ENCODE data around the gene MLF2. TPM values are rescaled to one million over a fixed set of nuclear protein-coding genes. Genes with fewer than 3 reads are reported as not detected.

Gene MLF2
- total RNA-seq, 1 experiment from 2014 or later, result 309 TPM

GRCh38 chr12:6701078-6701768 is 51.7 kb downstream of the MLF2 start:
- Histone ChIP-seq H3K9me3 (ENCODE audit: control insufficient read depth in 1 of 2, insufficient read depth in 1 of 2, low read depth in 1 of 2, low read length in 2 of 2) (no peaks in the 10 kb centered on the region), H3K9me2 (ENCODE audit: insufficient read depth) (no peaks in the 10 kb centered on the region), H3K4me1 (ENCODE audit: control insufficient read depth in 1 of 2, insufficient read depth in 2 of 2, low read length in 2 of 2) (peaks cover 0 to 9% of the 10 kb centered on the region in 2 experiments; a peak in 2 of 4 replicates), H3K27me3 (ENCODE audit: insufficient read depth, low read length) (no peaks in the 10 kb centered on the region), H3K4me3 (replicated peaks in 1 of 2; ENCODE audit: low read depth in 1 of 2, low read length in 2 of 2) (no peak overlapping the region), H3K27ac (ENCODE audit: low read depth, low read length) (no peak overlapping the region), H3K4me2 (ENCODE audit: low read length) (no peak overlapping the region), H3K9ac (ENCODE audit: low read length) (no peak overlapping the region), H2AFZ (ENCODE audit: low read depth, low read length, poor library complexity, severe bottlenecking) (no peak overlapping the region), H4K20me1 (ENCODE audit: insufficient read depth) (no peaks in the 10 kb centered on the region), H3K36me3 (ENCODE audit: control insufficient read depth in 1 of 2, insufficient read depth in 2 of 2, low read length in 2 of 2) (no peaks in the 10 kb centered on the region), H3K79me2 (ENCODE audit: insufficient read depth, low read length) (no peaks in the 10 kb centered on the region)
- intact Hi-C loops (cut with micrococcal nuclease), result no loop called here
- no peak for ATAC-seq
- DNase-seq (ENCODE audit: low read depth, low spot score), result no peak
- CTCF ChIA-PET, result no interaction called here
- no peak for TF ChIP-seq ZNF274 (IDR thresholded peaks at IDR 0.05; ENCODE audit: low read depth, low read length)
- TF ChIP-seq SIN3A (IDR thresholded peaks at IDR 0.05; ENCODE audit: low read depth), result no peak
- POLR2A ChIA-PET, result no interaction called here
- BruUV-seq (replicated peaks), result no TSS peak
- RAD21 ChIA-PET (ENCODE audit: low non-redundant PET in 1 of 2, low total read pairs in 2 of 2, uncharacterized antibody in 2 of 2, unreplicated experiment in 2 of 2), result no interaction called here

DNA sequence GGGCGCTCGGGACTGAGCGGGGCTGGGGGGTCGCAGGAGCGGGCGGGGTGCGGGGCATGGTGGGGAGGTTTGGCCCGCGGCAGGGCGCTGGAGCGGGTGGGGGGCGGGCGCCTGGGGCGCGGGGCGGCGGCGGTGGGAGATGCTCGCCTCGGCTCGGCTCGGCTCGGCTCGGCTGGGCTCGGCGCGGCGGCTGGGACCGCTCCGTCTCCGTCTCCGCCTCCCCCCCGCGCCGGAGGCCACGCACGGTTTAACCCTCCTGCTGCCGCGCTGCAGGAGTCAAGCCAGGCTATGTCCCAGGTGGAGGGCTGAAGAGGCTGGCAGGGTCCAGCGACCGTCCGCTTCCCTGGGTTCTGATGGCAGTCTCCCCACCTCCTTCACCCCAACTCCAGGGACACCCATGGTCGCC is 52.3 kb downstream of the MLF2 start, which contains the start of gene PIANP:
TSS of gene PIANP (minus strand) at position 170 of the 406 bp plus-strand sequence. CDS start 2,754 bp downstream, outside the sequence.
- RAD21 ChIA-PET (ENCODE audit: low non-redundant PET in 1 of 2, low total read pairs in 2 of 2, uncharacterized antibody in 2 of 2, unreplicated experiment in 2 of 2), result no interaction called here
- no peak within 1 kb of the TSS for H3K4me3 ChIP-seq (replicated peaks in 1 of 2; ENCODE audit: low read depth in 1 of 2, low read length in 2 of 2)
- DNase-seq (ENCODE audit: low read depth, low spot score), result no peak
- no peak within 1 kb of the TSS for H3K4me2 ChIP-seq (ENCODE audit: low read length)
- H2AFZ ChIP-seq (ENCODE audit: low read depth, low read length, poor library complexity, severe bottlenecking), result no peak within 1 kb of the TSS
- CTCF ChIA-PET, result no interaction called here
- no peaks in the 10 kb centered on the region for H3K79me2 ChIP-seq (ENCODE audit: insufficient read depth, low read length)
- no peak within 1 kb of the TSS for H3K27ac ChIP-seq (ENCODE audit: low read depth, low read length)
- H4K20me1 ChIP-seq (ENCODE audit: insufficient read depth), result no peaks in the 10 kb centered on the region
- H3K9ac ChIP-seq (ENCODE audit: low read length), result no peak within 1 kb of the TSS
- no TSS peak for BruUV-seq (replicated peaks)
- intact Hi-C loops (cut with micrococcal nuclease), result no loop called here
- no peaks in the 10 kb centered on the region for H3K36me3 ChIP-seq (ENCODE audit: control insufficient read depth in 1 of 2, insufficient read depth in 2 of 2, low read length in 2 of 2)
- H3K27me3 ChIP-seq (ENCODE audit: insufficient read depth, low read length), result no peaks in the 10 kb centered on the region
- ATAC-seq, result no peak
- no peak for TF ChIP-seq RAD21 (IDR thresholded peaks at IDR 0.05; ENCODE audit: low read depth)
- TF ChIP-seq EGR1 (IDR thresholded peaks at IDR 0.05; ENCODE audit: low read depth), result no peak
- no peak for TF ChIP-seq ZFX (IDR thresholded peaks at IDR 0.05)
- TF ChIP-seq, protein P1, sequence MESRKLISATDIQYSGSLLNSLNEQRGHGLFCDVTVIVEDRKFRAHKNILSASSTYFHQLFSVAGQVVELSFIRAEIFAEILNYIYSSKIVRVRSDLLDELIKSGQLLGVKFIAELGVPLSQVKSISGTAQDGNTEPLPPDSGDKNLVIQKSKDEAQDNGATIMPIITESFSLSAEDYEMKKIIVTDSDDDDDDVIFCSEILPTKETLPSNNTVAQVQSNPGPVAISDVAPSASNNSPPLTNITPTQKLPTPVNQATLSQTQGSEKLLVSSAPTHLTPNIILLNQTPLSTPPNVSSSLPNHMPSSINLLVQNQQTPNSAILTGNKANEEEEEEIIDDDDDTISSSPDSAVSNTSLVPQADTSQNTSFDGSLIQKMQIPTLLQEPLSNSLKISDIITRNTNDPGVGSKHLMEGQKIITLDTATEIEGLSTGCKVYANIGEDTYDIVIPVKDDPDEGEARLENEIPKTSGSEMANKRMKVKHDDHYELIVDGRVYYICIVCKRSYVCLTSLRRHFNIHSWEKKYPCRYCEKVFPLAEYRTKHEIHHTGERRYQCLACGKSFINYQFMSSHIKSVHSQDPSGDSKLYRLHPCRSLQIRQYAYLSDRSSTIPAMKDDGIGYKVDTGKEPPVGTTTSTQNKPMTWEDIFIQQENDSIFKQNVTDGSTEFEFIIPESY (IDR thresholded peaks at IDR 0.05; ENCODE audit: extremely low read depth, insufficient replicate concordance, low read length), result no peak
- TF ChIP-seq YY1 (IDR thresholded peaks at IDR 0.05; ENCODE audit: extremely low read depth, insufficient replicate concordance, low read depth, low read length), result no peak
- TF ChIP-seq ELF1 (IDR thresholded peaks at IDR 0.05; ENCODE audit: borderline replicate concordance, low read depth), result no peak
- no peak for TF ChIP-seq SRF (IDR thresholded peaks at IDR 0.05; ENCODE audit: low read depth)
- POLR2A ChIA-PET, result no interaction called here
- H3K9me2 ChIP-seq (ENCODE audit: insufficient read depth), result no peaks in the 10 kb centered on the region
- no peaks in the 10 kb centered on the region for H3K9me3 ChIP-seq (ENCODE audit: control insufficient read depth in 1 of 2, insufficient read depth in 1 of 2, low read depth in 1 of 2, low read length in 2 of 2)
- H3K4me1 ChIP-seq (ENCODE audit: control insufficient read depth in 1 of 2, insufficient read depth in 2 of 2, low read length in 2 of 2), result peaks cover 0 to 9% of the 10 kb centered on the region in 2 experiments; a peak in 2 of 4 replicates

All from HCT116 (cell line).